ENCODE data around the gene CDC42BPG. TPM values are rescaled to one million over a fixed set of nuclear protein-coding genes. Genes with fewer than 3 reads are reported as not detected.

The CDC42BPG gene
- total and polyA plus RNA-seq, 2 experiments from 2014 or later, result not detected

- TF ChIP-seq EZH2 (IDR thresholded peaks at IDR 0.05; ENCODE audit: insufficient read depth, poor library complexity, severe bottlenecking), result no peak
- TF ChIP-seq EZH2phosphoT487 (IDR thresholded peaks at IDR 0.05; ENCODE audit: insufficient read depth, low read depth), result no peak
- Histone ChIP-seq H3K9me2 (ENCODE audit: insufficient read depth) (no peaks in the 10 kb centered on the region), H3K27me3 (replicated peaks; ENCODE audit: insufficient read depth) (no peaks in the 10 kb centered on the region), H3K9ac (peak overlapping the region; percentile 84), H3K36me3 (ENCODE audit: low read depth) (peaks cover 8% of the 10 kb centered on the region), H3K9me3 (ENCODE audit: low read depth) (no peaks in the 10 kb centered on the region), H4K20me1 (ENCODE audit: insufficient read depth) (0 out of 2 replicates have a peak, but pooled peaks cover 4% of the 10 kb centered on the region), H3K4me3 (peak overlapping the region; percentile 11; the same call in 1 of the 2 replicates), H3F3A (ENCODE audit: insufficient read depth) (peaks cover 47% of the 10 kb centered on the region), H3K4me1 (ENCODE audit: insufficient read depth) (peaks cover 45% of the 10 kb centered on the region), H3K79me2 (ENCODE audit: insufficient read depth) (peaks cover 94% of the 10 kb centered on the region), H3K27ac (peak overlapping the region; percentile 99), H2AFZ (no peak overlapping the region), H3K4me2 (ENCODE audit: unreplicated experiment) (peak overlapping the region; percentile 76)
- in situ Hi-C loops (cut with MboI), result no loop called here
- WGBS, 2 experiments (ENCODE audit: low coverage in 1 of 2, low lambda C conversion rate in 2 of 2, missing lambda C conversion rate in 2 of 2), result 52 to 62% methylated on average over 22 to 23 of the region's 23 CpGs
- peak; percentile 46 for DNase-seq
Observed at GRCh38 chr11:64863391-64864060, 19.1 kb upstream of the CDC42BPG start.

GRCh38 chr11:64862987-64863390, 18.5 kb upstream of the CDC42BPG start:
- peak overlapping the region; percentile 76 for H3K4me2 ChIP-seq (ENCODE audit: unreplicated experiment)
- peaks cover 8% of the 10 kb centered on the region for H3K36me3 ChIP-seq (ENCODE audit: low read depth)
- H3K27me3 ChIP-seq (replicated peaks; ENCODE audit: insufficient read depth), result no peaks in the 10 kb centered on the region
- no peak overlapping the region; the same call in 1 of the 2 replicates for H3K9ac ChIP-seq
- no peaks in the 10 kb centered on the region for H3K9me2 ChIP-seq (ENCODE audit: insufficient read depth)
- in situ Hi-C loops (cut with MboI), result no loop called here
- peaks cover 94% of the 10 kb centered on the region for H3K79me2 ChIP-seq (ENCODE audit: insufficient read depth)
- no peak overlapping the region for H3K4me3 ChIP-seq
- H2AFZ ChIP-seq, result no peak overlapping the region
- 47% methylated on average over 9 of the region's 9 CpGs for WGBS, 2 experiments (ENCODE audit: low coverage in 1 of 2, low lambda C conversion rate in 2 of 2, missing lambda C conversion rate in 2 of 2)
- DNase-seq, result no peak
- H4K20me1 ChIP-seq (ENCODE audit: insufficient read depth), result 0 out of 2 replicates have a peak, but pooled peaks cover 3% of the 10 kb centered on the region
- H3K27ac ChIP-seq, result peak overlapping the region; percentile 99; the same call in 1 of the 2 replicates
- TF ChIP-seq EZH2phosphoT487 (IDR thresholded peaks at IDR 0.05; ENCODE audit: insufficient read depth, low read depth) (no peak), EZH2 (IDR thresholded peaks at IDR 0.05; ENCODE audit: insufficient read depth, poor library complexity, severe bottlenecking) (no peak)
- no peaks in the 10 kb centered on the region for H3K9me3 ChIP-seq (ENCODE audit: low read depth)
- H3K4me1 ChIP-seq (ENCODE audit: insufficient read depth), result peaks cover 41% of the 10 kb centered on the region
- H3F3A ChIP-seq (ENCODE audit: insufficient read depth), result peaks cover 42% of the 10 kb centered on the region

- 82 to 86% methylated on average over 6 of the region's 6 CpGs for WGBS, 2 experiments (ENCODE audit: low coverage in 1 of 2, low lambda C conversion rate in 2 of 2, missing lambda C conversion rate in 2 of 2)
- peaks cover 47% of the 10 kb centered on the region for H3K4me1 ChIP-seq (ENCODE audit: insufficient read depth)
Observed at GRCh38 chr11:64861227-64861975, 16.9 kb upstream of the CDC42BPG start.

GRCh38 chr11:64859542-64860414, 15.3 kb upstream of the CDC42BPG start:
- no peak overlapping the region for H3K4me2 ChIP-seq (ENCODE audit: unreplicated experiment)
- peaks cover 89% of the 10 kb centered on the region for H3K79me2 ChIP-seq (ENCODE audit: insufficient read depth)
- no peaks in the 10 kb centered on the region for H3K27me3 ChIP-seq (replicated peaks; ENCODE audit: insufficient read depth)
- H3K9me3 ChIP-seq (ENCODE audit: low read depth), result no peaks in the 10 kb centered on the region
- peaks cover 29% of the 10 kb centered on the region for H3F3A ChIP-seq (ENCODE audit: insufficient read depth)
- H3K9ac ChIP-seq, result no peak overlapping the region
- no peak overlapping the region for H3K4me3 ChIP-seq
- H4K20me1 ChIP-seq (ENCODE audit: insufficient read depth), result no peaks in the 10 kb centered on the region
- peaks cover 8% of the 10 kb centered on the region for H3K36me3 ChIP-seq (ENCODE audit: low read depth)
- in situ Hi-C loops (cut with MboI), result no loop called here
- peaks cover 47% of the 10 kb centered on the region for H3K4me1 ChIP-seq (ENCODE audit: insufficient read depth)
- H2AFZ ChIP-seq, result no peak overlapping the region
- TF ChIP-seq EZH2 (IDR thresholded peaks at IDR 0.05; ENCODE audit: insufficient read depth, poor library complexity, severe bottlenecking) (no peak), EZH2phosphoT487 (IDR thresholded peaks at IDR 0.05; ENCODE audit: insufficient read depth, low read depth) (no peak)
- 96 to 97% methylated on average over 30 to 33 of the region's 33 CpGs for WGBS, 2 experiments (ENCODE audit: low coverage in 1 of 2, low lambda C conversion rate in 2 of 2, missing lambda C conversion rate in 2 of 2)
- no peak for DNase-seq
- H3K27ac ChIP-seq, result no peak overlapping the region
- H3K9me2 ChIP-seq (ENCODE audit: insufficient read depth), result no peaks in the 10 kb centered on the region

More at GRCh38 chr11:64861227-64861975, 16.9 kb upstream of the CDC42BPG start:
- Histone ChIP-seq H3K27me3 (replicated peaks; ENCODE audit: insufficient read depth) (no peaks in the 10 kb centered on the region), H3K4me3 (no peak overlapping the region), H3K27ac (no peak overlapping the region), H3K4me2 (ENCODE audit: unreplicated experiment) (no peak overlapping the region), H3K9me2 (ENCODE audit: insufficient read depth) (no peaks in the 10 kb centered on the region), H3K36me3 (ENCODE audit: low read depth) (peaks cover 8% of the 10 kb centered on the region), H3F3A (ENCODE audit: insufficient read depth) (peaks cover 35% of the 10 kb centered on the region), H2AFZ (no peak overlapping the region), H3K79me2 (ENCODE audit: insufficient read depth) (peaks cover 91% of the 10 kb centered on the region), H3K9ac (no peak overlapping the region), H4K20me1 (ENCODE audit: insufficient read depth) (0 out of 2 replicates have a peak, but pooled peaks cover 3% of the 10 kb centered on the region), H3K9me3 (ENCODE audit: low read depth) (no peaks in the 10 kb centered on the region)
- DNase-seq, result no peak
- in situ Hi-C loops (cut with MboI), result no loop called here
- TF ChIP-seq EZH2phosphoT487 (IDR thresholded peaks at IDR 0.05; ENCODE audit: insufficient read depth, low read depth) (no peak), EZH2 (IDR thresholded peaks at IDR 0.05; ENCODE audit: insufficient read depth, poor library complexity, severe bottlenecking) (no peak)

Measured in GM23248 (cell line).